ENCODE measurements around the gene PLEKHG4B.

Gene PLEKHG4B

DNA sequence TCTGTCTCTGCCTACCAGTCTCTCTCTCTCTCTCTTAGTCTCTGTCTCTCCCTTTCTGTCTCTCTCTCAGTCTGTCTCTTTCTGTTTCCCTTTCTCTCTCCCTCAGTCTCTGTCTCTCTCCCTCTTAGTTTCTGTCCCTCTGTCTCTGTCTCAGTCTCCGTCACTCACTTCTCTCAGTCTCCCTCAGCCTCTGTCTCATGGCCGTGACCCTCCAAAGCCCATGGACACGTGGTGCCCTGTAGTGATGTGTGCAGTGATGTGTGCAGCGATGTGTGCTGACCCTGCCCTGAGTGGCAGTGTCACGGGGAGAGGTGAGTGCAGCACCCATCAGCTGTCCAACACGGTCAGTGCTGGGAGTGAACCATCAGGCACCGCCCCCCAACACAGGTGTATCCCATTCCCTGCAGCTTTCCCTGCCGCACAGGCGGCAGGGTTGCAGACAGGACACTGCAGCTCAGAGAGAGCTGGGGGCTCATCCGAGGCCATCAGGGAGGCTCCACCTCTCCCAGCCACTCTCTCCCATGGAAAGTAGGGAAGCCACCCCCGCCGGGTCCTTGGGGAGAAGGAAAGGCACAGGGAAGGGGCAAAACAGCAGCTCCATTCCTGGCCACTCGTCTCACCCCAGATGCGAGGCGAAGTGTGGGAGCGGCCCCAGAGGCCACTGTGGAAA lies 98.5 kb downstream of the PLEKHG4B start:
- no peak for DNase-seq

DNA sequence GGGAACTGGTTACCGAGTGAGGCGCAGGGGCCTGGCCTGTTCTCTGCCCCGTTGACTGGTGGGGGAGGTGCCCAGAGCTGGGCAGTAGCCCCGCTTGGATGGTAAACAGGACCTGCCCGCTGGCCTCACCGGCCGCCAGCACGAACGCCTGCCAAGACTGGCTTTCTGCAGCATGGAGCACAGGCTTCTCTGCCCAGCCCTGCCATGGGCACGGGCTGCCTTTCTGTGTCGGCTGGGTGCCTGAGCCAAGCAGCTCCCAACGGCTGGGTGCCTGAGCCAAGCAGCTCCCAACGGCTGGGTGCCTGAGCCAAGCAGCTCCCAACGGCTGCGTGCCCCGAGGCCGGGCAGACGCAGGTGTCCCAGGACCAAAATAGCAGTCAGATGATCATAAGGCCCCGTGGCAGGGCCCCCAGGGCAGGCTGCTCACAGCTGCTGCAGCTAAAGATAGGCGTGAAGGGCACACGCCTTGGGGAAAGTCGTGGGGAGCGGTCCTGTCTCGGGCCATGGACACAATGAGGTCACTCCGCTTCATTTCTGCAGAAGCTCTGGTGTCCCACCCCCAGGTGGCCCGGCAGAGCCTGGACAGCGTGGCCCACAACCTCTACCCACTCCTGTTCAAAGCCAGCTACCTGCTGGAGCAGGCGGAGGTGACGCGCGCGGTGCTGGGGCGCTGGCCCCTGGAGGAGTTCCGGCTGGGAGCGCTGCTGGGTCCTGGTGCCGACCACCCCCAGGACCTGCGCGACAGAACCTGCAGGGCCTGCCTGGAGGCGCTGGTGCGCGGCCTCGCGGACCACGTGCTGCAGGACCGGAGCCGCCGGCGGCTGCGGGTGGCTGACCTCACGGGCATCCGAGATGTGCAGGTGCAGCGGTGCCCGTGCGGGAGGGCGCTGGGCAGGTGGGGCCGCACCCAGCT lies 99.3 kb downstream of the PLEKHG4B start, which contains the start of gene LRRC14B:
TSS of gene LRRC14B (plus strand) at position 460 of the 913 bp plus-strand sequence. CDS start at position 504, 44 bp downstream.
- peak in 9 of 14 donors; percentile 11 to 77 (median 38) for DNase-seq

DNA sequence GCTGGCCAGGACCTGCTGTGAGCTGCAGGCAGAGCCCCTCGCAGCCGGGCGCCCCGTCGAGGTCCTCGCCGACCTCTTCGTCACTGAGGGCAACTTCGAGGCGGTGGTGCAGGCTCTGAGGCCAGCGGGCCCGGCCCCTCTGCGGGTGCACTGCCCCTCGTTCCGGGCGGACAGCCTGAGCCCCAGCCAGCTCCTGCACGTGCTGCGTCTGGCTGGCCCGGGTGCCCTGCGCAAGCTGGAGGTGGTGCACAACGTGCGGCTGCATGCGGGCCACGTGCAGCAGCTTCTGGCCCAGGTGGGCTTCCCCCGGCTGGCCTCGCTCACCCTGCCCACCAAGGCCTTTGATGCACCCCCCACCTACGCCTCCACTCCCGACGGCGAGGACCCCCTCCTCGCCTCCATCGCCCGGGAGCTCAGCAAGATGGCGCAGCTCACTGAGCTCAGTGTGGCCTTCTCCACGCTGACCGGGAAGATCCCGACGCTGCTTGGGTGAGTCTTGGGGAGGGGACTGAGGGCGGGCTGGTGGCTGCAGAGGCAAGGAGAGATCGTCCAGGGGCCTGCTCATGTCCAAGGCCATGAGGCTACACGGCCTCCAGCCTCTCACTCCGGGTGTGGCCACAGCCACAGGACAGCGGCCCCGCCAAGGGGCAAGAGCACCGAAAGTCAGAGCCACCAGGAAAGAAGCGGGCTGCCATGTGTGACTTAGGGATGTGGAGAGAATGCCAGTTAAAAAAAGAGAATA lies 100.2 kb downstream of the PLEKHG4B start:
- DNase-seq = no peak

DNA sequence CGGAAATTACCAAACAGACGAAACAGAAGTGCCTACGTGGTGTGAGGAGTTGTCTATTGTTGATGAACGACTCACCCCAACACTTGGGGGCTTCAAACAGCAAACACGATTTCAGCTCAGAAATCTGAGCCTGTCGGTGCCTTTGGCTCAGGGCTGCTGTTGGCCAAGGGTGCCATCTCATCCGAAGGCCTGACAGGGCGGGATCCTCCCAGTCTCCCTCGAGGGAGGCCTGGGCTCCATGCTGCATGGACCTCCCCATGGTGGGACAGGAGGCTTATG lies 100.7 kb downstream of the PLEKHG4B start:
- DNase-seq = no peak

DNA sequence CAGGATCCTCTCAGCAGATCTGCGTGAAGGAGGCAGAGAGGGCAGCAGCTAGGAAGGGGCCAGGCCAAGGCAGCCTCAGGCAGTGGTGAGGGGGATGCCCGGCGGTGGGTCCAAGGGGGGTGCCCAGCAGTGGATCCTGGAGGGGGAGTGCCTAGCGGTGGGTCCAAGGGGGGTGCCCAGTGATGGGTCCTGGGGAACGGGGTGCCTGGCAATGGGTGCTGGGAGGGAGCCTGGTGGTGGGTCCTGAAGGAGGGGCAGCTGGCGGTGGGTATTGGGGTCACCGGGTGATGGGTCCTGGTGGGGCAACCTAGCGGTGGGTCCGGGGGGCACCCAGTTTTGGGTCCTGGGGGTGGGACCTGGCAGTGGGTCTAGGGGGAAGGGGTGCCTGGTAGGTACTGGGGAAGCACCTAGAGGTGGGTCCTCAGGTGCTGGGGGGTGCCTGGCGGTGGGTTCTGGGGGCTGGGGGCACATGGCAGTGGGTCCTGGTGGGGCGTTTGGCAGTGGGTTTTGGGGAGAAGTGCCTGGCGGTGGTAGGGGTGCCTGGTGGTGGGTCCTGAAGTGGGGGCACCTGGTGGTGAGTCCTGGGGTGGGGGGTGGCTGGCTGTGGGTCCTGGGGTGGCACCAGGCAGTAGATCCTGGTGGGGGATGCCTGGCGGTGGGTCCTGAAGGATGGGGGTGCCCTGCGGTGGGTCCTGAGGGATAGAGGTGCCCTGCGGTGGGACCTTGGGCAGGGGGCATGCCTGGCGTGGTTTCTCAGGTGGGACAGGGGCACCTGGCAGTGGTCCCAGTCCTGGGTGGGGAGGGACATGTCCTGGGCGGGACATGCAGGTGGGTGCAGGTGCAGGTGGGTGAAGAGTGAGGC lies 101.2 kb downstream of the PLEKHG4B start:
- DNase-seq = no peak

DNA sequence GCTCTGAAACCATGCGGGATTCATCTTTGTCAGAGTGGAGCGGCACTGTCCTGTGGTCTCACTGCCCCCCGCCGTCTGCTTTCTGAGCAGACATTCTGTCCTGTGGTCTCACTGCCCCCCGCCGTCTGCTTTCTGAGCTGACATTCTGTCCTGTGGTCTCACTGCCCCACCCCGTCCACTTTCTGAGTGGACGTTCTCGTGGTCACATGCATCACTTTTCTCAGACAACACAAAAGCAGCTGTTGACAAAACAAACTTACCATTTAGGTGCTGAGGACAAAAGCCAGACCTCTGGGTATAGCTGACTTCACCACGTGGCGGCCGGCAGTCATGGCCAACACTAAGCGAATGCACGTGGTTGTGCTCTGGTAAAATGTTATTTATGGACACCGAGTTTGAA lies 102.1 kb downstream of the PLEKHG4B start:
- no peak for DNase-seq

DNA sequence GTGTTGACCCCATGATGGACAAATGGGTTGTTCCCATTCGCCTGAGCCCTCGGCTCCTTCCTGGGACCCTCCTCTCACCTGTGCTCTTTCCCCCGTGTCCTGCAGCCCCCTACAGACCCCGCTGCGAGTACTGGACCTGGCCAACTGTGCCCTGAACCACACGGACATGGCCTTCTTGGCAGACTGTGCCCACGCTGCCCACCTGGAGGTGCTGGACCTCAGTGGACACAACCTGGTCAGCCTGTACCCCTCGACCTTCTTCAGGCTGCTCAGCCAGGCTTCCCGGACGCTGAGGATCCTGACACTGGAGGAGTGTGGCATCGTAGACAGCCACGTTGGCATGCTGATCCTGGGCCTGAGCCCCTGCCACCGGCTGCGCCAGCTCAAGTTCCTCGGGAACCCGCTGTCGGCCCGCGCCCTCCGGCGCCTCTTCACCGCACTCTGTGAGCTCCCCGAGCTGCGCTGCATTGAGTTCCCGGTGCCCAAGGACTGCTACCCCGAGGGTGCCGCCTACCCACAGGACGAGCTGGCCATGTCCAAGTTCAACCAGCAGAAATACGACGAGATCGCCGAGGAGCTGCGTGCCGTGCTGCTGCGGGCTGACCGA lies 102.7 kb downstream of the PLEKHG4B start:
- no peak for DNase-seq

DNA sequence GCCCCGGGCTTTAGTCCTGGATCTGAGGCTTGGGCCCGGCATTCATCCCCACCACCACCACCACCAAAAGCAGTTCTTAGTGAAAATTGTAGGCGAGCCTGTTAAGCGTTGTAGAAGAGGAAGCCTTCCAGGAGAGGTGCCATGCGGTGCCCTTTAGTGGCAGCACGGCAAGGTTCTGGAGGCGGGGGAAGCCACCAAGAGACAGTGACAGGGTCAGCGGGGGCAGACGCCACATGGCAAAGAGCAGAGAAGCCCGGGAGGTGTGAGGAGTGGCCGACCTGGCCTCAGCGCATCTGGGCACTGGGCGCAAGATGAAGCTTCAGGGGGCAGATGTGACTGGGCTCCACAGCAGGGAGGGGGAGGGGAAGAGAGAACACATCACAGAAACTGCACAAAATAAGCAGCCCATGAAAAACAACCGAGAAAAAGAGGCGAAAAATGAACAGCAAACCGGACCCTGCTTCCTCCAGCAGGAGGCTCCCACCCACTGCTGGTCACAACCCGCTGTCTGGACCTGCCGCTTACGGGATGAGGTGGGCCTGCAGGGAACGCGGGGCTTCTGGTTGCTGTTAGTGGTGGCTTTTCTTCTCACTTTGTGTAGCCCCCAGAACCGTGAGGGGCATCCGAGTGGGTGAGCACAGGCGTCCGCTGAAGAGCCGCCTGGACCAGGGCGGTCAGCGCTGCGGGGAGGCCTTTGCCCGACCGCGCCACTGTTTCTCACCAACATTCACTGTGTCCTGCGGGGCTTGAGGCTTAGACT lies 103.6 kb downstream of the PLEKHG4B start:
- DNase-seq = no peak

DNA sequence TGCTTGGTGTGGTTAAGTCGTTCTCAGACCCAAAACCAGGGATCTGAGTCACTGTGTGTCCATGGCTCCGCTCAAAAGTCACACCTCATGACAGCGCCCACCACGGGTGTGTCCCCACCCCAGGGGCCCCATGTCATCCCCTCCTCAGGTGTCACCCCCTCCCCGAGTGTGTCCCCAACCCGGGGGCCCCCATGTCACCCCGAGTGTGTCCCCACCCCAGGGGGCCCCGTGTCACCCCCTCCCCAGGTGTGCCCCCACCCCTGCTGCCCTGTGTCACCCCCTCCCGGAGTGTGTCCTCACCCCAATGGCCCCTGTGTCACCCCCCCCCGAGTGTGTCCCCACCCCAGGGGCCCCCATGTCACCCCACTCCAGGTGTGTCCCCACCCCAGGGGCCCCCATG lies 104.4 kb downstream of the PLEKHG4B start:
- DNase-seq = no peak

DNA sequence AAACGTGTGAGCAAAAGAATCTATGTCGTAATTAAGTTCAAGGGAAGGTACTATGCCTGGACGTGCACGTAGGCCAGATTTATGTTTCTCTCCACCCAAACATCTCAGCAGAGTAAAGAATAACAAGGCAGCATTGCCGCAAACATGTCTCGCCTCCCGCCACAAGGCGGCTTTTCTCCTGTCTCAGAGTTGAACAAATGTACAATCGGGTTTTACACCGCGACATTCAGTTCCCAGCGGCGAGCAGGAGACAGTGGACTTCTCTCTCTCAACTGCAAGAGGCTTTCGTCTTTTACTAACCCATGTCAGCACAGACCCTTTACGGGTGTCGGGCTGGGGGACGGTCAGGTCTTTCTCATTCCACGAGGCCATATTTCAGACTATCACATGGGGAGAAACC lies 105.1 kb downstream of the PLEKHG4B start:
- DNase-seq = peak in 4 of 14 donors; percentile 10 to 28 (median 22)

DNA sequence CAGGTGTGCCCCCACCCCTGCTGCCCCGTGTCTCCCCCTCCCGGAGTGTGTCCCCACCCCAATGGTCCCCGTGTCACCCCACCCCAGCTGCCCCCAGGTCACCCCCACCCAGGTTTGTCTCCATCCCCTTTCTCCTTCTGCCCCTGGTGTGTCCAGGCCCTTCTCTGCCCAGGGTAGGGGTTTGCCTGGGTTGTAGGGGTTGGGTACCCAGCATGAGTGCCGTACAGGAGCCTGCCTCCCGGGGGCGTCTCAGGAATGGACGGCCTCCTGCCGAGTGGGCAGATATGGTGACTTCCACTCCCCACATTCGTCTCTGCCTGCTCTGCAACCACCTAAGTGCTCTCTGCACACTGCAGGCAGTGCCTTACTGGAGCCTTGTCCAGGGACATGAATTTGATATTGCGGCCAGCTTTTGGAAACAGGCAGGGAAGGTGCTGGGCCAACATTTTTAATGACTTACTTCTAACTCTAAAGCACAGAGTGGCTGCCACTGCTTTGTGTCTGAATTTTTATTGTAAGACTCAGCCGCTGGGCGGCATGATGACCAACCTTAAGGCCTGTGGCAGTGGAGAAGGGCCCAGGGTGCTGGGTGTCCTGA lies 106.0 kb downstream of the PLEKHG4B start:
- no peak for DNase-seq

DNA sequence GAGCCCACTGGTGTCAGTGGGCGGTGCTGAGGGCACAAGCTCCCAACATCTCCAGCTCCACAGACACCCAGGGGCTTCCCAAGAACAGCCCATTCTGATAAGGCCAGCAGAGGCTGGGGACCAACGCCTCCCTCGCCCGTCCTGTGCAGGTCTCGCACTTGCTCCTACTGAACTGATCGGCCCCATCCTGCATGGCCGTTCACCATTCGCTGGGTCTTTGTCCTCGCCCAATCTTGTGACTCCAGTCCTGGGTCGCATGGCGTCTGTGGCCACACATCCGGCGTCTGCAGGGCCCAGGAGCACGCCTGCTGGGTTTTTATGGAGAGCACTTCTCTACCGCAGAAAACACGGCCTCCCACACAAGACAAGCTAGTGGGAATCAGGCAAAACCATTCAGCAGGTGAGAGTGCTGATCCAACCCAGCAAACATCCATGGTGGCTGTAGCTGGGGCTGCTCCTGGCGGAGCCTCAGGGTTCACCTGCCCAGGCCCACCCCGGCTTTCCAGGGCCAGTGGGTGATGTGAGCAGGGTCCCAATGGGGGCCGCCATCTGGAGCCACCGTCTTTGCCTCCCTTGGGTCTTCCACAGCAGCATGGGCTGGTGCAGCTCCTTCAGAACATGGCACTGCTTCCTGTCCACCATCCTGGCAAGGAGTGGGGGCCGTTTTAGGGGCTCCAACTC lies 106.7 kb downstream of the PLEKHG4B start:
- DNase-seq = no peak

DNA sequence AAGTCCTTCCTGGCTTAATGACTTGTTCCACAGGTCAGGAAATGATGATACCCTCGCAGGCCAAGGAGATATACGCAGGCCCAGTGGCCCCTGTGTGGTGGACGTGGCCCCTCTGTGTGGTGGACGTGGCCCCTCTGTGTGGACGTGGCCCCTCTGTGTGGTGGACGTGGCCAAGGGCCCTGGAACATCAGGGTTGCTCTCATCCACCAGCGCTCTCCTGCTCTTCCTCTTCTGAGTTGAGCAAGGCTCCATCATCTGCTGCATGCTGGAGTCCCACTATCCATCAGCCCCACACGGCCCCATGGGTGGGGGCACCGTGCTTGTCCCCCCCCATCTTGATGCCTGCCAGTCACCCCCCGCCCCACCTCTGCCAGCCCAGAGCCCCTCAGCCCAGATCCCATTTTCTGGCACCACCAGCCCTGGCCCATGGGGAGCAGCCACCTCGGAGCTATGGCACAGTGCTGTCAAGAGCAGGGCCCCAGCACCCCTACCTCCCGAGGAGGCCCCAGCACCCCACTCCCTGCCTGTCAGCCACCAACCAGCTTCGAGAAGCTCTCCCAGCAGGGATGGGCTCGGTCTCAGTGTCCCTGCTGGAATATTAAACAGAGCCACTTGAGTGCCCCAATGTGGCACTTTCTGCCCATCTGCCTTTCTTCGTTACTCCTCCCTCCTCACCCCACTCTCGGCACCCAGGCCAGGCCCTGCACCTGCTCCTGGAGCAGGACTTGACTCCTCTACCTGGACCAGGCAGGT lies 107.4 kb downstream of the PLEKHG4B start:
- DNase-seq = no peak

DNA sequence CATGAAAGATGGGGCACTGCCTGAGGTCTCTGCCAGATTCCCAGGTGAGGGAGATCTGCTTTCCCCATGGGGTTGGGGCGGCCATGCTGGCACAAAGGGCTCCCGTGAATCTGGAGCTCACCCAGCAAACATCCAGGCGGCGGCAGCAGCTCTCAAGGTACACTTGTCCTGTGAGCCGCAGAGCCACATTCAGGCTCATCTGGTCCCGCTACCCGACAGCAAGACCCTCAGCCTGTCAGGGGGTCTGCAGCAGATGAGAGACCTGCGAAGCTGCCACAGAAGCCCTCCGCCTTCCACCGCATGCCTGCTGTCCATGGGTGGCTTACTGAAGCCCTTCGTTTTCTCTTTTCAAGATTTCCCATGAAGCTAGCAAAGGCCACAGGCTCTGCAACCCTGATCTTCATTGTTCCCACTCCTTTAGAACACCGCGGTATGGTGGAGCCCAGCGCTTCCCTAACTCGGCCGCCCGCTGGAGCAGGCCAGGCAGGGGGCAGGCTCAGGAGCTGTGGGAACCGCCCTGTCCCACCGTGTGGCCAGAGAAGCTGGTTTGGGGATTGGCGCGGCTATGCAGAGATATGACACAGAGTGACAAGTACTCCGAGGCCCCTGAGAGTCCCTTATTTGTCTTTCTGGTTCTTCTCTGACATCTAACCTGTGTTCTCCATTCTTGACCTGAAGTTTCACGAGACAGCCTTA lies 108.1 kb downstream of the PLEKHG4B start:
- DNase-seq = no peak

DNA sequence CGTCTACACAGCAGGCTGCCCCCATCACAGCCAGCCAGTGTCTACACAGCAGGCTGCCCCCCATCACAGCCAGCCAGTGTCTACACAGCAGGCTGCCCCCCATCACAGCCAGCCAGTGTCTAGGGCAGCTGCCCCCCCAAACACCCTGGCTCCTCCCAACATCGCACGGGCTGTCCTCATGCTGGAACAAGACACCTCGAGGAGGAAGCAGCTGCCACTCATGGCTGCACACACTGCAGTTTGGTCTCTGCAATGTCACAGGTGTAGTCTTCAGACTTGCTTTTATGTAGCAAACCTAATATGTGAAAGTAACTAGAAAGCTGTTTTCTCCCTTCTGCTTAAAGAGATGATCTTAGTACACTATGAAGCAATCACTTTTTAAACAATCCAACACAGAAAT lies 109.0 kb downstream of the PLEKHG4B start:
- no peak for DNase-seq

DNA sequence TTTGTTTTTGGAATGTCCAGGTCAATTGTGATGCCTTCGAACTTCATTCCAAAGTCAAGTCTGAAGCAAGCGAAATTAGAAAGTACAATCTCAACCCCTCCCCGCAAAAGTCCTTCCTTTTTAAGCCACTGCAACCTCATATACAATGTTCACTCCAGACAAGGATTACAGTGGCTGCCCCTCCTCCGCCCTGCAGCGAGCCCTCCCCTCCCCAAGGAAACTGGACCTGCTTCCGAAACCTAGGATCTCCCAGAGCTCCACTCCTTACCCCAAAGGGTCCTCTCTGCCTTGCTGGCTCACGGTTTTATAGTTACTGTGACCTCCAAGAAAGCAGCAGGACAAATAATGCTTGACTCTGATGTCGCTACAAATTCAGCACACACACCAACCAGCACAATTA lies 109.7 kb downstream of the PLEKHG4B start:
- DNase-seq = no peak

DNA sequence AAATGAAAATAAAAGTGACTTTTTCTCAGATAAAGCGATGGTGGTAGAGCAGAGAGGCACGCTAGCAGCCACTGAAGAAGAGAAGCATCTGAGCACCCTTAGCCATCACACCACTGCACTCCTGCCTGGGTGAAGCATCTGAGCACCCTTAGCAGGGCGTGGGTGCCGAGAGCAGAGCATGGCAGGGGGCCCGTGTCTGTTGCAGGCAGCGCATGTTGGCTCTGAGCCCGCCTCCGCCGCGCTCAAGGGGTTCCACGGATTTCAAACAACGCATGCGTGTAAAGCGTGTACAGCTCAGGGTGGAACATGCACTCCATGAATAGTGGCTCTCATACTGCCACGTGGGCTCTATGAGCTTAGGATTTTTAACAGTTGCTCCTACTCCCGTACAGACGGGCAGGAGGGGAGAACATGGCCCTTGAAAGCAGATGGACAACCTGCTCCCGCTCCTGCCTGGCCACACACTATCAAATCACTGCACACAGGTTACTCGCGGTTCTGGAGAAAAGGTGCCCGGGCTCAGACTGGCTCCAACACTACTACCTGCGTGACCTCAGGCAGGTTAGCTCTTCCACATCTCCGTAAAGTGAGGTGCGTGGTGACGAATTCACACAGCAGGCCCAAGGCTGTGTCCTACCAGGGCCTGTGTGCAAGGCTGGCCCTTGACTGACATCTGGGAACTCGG lies 111.4 kb downstream of the PLEKHG4B start:
- DNase-seq = no peak

DNA sequence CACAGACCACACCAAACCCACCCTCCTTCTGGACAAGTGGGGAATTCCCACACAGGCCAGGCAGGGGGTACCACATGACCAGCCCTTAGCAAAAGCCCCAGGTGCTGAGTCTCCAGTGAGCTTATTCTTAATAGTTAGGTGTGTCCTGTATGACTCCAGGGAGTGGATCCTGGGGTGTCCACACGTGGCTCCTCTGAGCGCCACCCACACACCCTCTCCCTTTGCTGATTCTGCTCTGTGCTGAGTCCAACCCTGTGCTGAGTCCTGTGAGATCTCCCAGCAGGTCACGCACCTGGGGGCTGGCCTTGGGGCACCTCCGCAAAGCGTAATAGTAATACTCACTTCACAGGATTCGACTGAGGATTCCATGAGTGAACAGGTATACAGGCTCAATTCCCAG lies 112.0 kb downstream of the PLEKHG4B start:
- DNase-seq = no peak
